Transverse colon (tissue), 3 donors: ENCODE data around the gene SLC25A47.
"Not testable (repeated sequence)": the region's sequence is repeated elsewhere in the genome, so short reads cannot be mapped to it uniquely, and the experiment has no call there.

Source experiments
- EP300 ChIP-seq: sonication (generic); formaldehyde crosslinking; IDR thresholded peaks from one replicate; pipeline ENCODE4 v1.6.1; 2017; ENCODE audit warnings: antibody characterized with exemption, low read depth
- POLR2A ChIP-seq: fragments of 450-650 bp; IDR thresholded peaks from one replicate; pipeline ENCODE4 v1.6.1; 2016; ENCODE audit warnings: antibody characterized with exemption, mild to moderate bottlenecking, moderate library complexity
- TF ChIP-seq, protein P1 (sequence below), 5 experiments: fragments of 200-600 bp in 3 of 5; fragments of 450-650 bp in 2 of 5; sonication (generic) in 3 of 5; IDR thresholded peaks; 1 replicate in 2 of 5; 2 replicates in 3 of 5; pipeline ENCODE4 v1.5.1; 2016 to 2017; ENCODE audit warnings: antibody characterized with exemption in 5 of 5, inconsistent platforms in 3 of 5, mild to moderate bottlenecking in 2 of 5, moderate library complexity in 1 of 5

DNA sequence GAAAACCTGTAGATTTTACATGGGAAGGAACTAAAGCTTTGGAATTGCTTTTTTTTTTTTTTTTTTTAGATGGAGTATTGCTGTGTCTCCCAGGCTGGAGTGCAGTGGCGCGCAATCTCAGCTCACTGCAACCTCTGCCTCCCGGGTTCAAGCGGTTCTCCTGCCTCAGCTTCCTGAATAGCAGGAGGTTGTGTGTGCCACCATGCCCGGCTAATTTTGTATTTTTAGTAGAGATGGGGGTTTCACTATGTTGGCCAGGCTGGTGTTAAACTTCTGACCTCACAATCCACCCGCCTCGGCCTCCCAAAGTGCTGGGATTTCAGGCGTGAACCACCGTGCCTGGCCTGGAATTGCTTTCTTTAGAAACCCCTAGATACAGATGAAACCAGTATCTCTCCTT, 39.7 kb upstream of the SLC25A47 start:
- TF ChIP-seq, protein P1, sequence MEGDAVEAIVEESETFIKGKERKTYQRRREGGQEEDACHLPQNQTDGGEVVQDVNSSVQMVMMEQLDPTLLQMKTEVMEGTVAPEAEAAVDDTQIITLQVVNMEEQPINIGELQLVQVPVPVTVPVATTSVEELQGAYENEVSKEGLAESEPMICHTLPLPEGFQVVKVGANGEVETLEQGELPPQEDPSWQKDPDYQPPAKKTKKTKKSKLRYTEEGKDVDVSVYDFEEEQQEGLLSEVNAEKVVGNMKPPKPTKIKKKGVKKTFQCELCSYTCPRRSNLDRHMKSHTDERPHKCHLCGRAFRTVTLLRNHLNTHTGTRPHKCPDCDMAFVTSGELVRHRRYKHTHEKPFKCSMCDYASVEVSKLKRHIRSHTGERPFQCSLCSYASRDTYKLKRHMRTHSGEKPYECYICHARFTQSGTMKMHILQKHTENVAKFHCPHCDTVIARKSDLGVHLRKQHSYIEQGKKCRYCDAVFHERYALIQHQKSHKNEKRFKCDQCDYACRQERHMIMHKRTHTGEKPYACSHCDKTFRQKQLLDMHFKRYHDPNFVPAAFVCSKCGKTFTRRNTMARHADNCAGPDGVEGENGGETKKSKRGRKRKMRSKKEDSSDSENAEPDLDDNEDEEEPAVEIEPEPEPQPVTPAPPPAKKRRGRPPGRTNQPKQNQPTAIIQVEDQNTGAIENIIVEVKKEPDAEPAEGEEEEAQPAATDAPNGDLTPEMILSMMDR (IDR thresholded peaks at IDR 0.05) = not testable (repeated sequence)
- TF ChIP-seq EP300, POLR2A: not testable (repeated sequence)
